Suprapubic skin (tissue), 4 donors: ENCODE data around the gene LSM4. TPM values are rescaled to one million over a fixed set of nuclear protein-coding genes. Genes with fewer than 3 reads are reported as not detected.

Experiments
- DNase-seq, 2 donors: peaks; one replicate each; pipeline ENCODE4 v3.0.0-alpha.2; 2019; ENCODE audit warnings: low spot score in 2 of 2
- H3K27ac ChIP-seq: fragments of 200-600 bp; sonication (generic); one replicate; pipeline ENCODE4 v1.5.1; 2019
- H3K27me3 ChIP-seq: fragments of 200-600 bp; sonication (generic); one replicate; pipeline ENCODE4 v1.5.1; 2019
- H3K36me3 ChIP-seq: fragments of 200-600 bp; sonication (generic); one replicate; pipeline ENCODE4 v1.5.1; 2019
- H3K4me1 ChIP-seq: fragments of 200-600 bp; sonication (generic); one replicate; pipeline ENCODE4 v1.5.1; 2019
- H3K4me3 ChIP-seq: fragments of 200-600 bp; sonication (generic); one replicate; pipeline ENCODE4 v1.5.1; 2019; ENCODE audit warnings: mild to moderate bottlenecking
- H3K9me3 ChIP-seq: fragments of 200-600 bp; sonication (generic); one replicate; pipeline ENCODE4 v1.5.1; 2019
- EP300 ChIP-seq: sonication (generic); formaldehyde crosslinking; IDR thresholded peaks from one replicate; pipeline ENCODE4 v1.6.1; 2017; ENCODE audit warnings: antibody characterized with exemption
- POLR2A ChIP-seq, 2 donors: fragments of 450-650 bp; IDR thresholded peaks; one replicate each; pipeline ENCODE4 v1.6.1; 2017; ENCODE audit warnings: antibody characterized with exemption in 2 of 2, mild to moderate bottlenecking in 2 of 2, moderate library complexity in 2 of 2
- POLR2AphosphoS5 ChIP-seq, 3 donors: sonication (generic); formaldehyde crosslinking; IDR thresholded peaks; one replicate each; pipeline ENCODE4 v1.6.1; 2017; ENCODE audit warnings: antibody characterized with exemption in 3 of 3
- WGBS: methylation state at CpG from one replicate; pipeline ENCODE4 v1.1.5; 2018; 5-methylcytosine and 5-hydroxymethylcytosine counted together
- total RNA-seq, 4 donors: library from RNA; depleted of rRNA; stranded (reverse); fragments of >200 nt; gene quantifications; one replicate each; pipeline ENCODE4 v1.1.0, GENCODE V29; 2016
- TF ChIP-seq, protein P1 (sequence below), 2 donors: fragments of 200-600 bp in 1 of 2; fragments of 450-650 bp in 1 of 2; sonication (generic) in 1 of 2; IDR thresholded peaks; one replicate each; pipeline ENCODE4 v1.5.1; 2016 to 2019; ENCODE audit warnings: antibody characterized with exemption in 2 of 2, mild to moderate bottlenecking in 1 of 2, moderate library complexity in 1 of 2

Gene LSM4
- total RNA-seq, 4 donors from 2014 or later, result 53.1 to 115 (median 103) TPM

DNA sequence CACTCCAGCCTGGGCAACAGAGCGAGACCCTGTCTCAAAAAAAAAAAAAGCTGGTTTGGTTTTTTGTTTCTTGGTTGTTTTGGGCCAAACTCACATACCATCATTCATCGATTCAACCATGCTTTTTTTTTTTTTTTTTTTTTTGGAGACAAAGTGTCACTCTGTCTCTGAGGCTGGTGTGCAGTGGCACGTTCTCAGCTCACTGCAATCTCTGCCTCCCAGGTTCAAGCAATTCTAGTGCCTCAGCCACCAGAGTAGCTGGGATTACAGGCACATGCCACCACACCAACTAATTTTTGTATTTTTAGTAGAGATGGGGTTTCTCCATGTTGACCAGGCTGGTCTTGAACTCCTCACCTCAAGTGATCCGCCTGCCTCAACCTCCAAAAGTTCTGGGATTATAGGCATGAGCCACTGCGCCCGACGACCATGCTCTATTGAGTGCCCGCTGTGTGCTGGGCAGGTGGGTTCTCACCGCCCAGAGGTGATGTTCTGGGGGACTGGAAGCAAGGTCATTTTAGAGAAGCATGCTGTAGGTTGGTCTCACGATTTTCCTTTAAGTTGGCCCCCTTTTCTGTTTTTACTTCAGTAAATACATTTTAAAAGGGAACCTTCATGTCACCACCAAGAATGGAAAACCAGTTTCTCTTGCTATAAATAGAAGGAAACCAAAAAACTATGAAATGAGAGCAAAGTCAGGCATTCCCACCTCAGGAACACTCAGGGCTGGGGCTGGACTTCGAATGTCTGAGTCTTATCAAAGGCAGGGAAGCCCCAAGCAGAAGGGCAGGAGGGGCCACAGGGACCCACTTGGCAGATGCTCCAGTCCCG lies 33.2 kb downstream of the LSM4 start:
- Histone ChIP-seq H3K4me3 (no peak overlapping the region), H3K27me3 (no peaks in the 10 kb centered on the region), H3K27ac (peak overlapping the region; percentile 65), H3K4me1 (peaks cover 64% of the 10 kb centered on the region), H3K9me3 (no peaks in the 10 kb centered on the region), H3K36me3 (no peaks in the 10 kb centered on the region)
- TF ChIP-seq, protein P1, sequence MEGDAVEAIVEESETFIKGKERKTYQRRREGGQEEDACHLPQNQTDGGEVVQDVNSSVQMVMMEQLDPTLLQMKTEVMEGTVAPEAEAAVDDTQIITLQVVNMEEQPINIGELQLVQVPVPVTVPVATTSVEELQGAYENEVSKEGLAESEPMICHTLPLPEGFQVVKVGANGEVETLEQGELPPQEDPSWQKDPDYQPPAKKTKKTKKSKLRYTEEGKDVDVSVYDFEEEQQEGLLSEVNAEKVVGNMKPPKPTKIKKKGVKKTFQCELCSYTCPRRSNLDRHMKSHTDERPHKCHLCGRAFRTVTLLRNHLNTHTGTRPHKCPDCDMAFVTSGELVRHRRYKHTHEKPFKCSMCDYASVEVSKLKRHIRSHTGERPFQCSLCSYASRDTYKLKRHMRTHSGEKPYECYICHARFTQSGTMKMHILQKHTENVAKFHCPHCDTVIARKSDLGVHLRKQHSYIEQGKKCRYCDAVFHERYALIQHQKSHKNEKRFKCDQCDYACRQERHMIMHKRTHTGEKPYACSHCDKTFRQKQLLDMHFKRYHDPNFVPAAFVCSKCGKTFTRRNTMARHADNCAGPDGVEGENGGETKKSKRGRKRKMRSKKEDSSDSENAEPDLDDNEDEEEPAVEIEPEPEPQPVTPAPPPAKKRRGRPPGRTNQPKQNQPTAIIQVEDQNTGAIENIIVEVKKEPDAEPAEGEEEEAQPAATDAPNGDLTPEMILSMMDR (IDR thresholded peaks at IDR 0.05), result no peak
- TF ChIP-seq POLR2AphosphoS5 (IDR thresholded peaks at IDR 0.05) (no peak), EP300 (no peak), POLR2A (IDR thresholded peaks at IDR 0.05) (no peak)
- DNase-seq, result no peak
- 63% methylated on average over 12 of the region's 12 CpGs for WGBS

- 68% methylated on average over 11 of the region's 26 CpGs for WGBS
- Histone ChIP-seq H3K27ac (peak overlapping the region; percentile 14), H3K4me1 (peaks cover 64% of the 10 kb centered on the region), H3K27me3 (no peaks in the 10 kb centered on the region), H3K4me3 (no peak overlapping the region), H3K36me3 (no peaks in the 10 kb centered on the region), H3K9me3 (no peaks in the 10 kb centered on the region)
- DNase-seq, result no peak
- TF ChIP-seq POLR2AphosphoS5 (IDR thresholded peaks at IDR 0.05) (no peak), POLR2A (IDR thresholded peaks at IDR 0.05) (no peak), EP300 (no peak)
- TF ChIP-seq, protein P1 (IDR thresholded peaks at IDR 0.05), result no peak
These were observed 34.8 kb downstream of the LSM4 start for GRCh38 chr19:18287836-18288772.

DNA sequence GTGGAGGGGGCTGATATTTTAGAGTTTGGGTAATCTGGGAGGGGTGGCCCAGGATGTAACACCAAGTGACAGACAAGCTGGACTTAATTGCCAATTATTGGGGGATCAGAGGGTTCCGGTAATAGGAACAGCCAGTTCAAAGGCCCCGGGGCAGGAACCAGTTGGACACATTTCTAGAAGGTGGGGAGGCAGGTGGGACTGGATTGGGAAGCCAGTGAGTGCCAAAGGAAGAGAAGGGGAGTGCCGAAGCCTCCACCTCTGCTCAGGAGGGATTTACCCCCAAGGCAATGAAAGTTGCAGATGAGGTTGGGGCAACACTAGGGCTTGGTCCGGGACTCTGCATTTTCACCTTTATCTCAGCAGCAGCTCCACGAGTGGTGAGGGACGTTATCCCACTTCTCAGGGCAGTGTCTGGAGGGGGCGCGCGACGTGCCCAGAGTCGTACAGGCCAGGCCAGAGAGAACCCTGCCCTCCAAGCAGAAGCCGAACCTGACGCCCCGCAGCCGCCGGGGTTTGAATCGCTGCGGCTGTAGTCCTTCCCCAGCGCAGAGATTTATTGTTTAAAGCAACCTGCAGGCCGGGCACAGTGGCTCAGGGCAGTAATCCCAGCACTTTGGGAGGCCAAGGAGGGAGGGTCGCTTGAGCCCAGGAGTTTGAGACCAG lies 35.8 kb downstream of the LSM4 start:
- DNase-seq, result no peak
- Histone ChIP-seq H3K4me3 (no peak overlapping the region), H3K36me3 (no peaks in the 10 kb centered on the region), H3K9me3 (no peaks in the 10 kb centered on the region), H3K4me1 (peaks cover 64% of the 10 kb centered on the region), H3K27ac (no peak overlapping the region), H3K27me3 (no peaks in the 10 kb centered on the region)
- TF ChIP-seq POLR2A (IDR thresholded peaks at IDR 0.05) (no peak), POLR2AphosphoS5 (IDR thresholded peaks at IDR 0.05) (no peak), EP300 (no peak)
- TF ChIP-seq, protein P1 (IDR thresholded peaks at IDR 0.05), result no peak
- WGBS, result 55% methylated on average over 8 of the region's 21 CpGs

DNA sequence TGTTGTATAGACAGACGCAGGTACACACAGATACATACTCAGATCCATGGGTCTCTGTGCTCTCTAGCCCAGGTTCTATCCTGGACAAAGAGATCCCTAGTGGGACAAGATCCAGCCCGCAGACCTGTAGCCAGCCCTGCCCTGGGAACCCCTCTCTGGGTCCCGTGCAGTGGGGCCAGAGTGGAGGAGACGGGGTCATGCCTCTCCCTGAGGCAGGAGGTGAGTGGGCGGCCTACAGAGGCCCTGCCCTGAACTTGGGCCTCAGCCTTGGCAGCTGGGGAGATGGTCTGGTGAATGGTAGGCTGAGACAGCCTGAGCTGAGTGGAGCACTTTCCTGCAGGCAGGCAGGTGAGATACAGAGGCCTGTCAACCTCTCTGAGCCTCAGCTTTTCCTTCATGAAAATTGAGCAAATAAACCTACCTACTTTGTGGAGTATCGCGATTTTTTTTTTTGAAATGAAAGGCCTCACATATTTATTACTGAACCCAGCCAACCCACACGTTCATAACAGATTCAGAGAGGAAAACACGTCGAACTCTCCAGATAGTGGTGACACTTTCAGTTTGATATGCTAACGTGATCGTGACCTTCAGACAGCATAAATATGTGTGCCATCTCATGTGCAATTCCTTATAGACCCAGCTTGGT lies 38.0 kb downstream of the LSM4 start:
- Histone ChIP-seq H3K27ac (peak overlapping the region; percentile 60), H3K4me1 (peaks cover 43% of the 10 kb centered on the region), H3K4me3 (no peak overlapping the region), H3K27me3 (no peaks in the 10 kb centered on the region), H3K9me3 (no peaks in the 10 kb centered on the region), H3K36me3 (no peaks in the 10 kb centered on the region)
- 59% methylated on average over 11 of the region's 12 CpGs for WGBS
- TF ChIP-seq POLR2A (IDR thresholded peaks at IDR 0.05), result no peak
- TF ChIP-seq EP300, result no peak
- DNase-seq, result no peak

- peaks cover 7% of the 10 kb centered on the region for H3K36me3 ChIP-seq
- peaks cover 50% of the 10 kb centered on the region for H3K4me1 ChIP-seq
- no peaks in the 10 kb centered on the region for H3K27me3 ChIP-seq
- no peak for DNase-seq
- H3K27ac ChIP-seq, result peak overlapping the region; percentile 100
- TF ChIP-seq POLR2A (IDR thresholded peaks at IDR 0.05), result no peak
- TF ChIP-seq, protein P1 (IDR thresholded peaks at IDR 0.05), result no peak
- 71% methylated on average over 5 of the region's 5 CpGs for WGBS
- H3K4me3 ChIP-seq, result no peak overlapping the region
- H3K9me3 ChIP-seq, result no peaks in the 10 kb centered on the region
These were observed 39.5 kb downstream of the LSM4 start for GRCh38 chr19:18283338-18283737.
